Activated T-helper 1 cell treated with anti-CD3 and anti-CD28 coated beads, Interleukin-2, amount 50 U/mL, for 16 hours (primary cell): ENCODE results near the gene TRIP13.
"Not testable (repeated sequence)": the region's sequence is repeated elsewhere in the genome, so short reads cannot be mapped to it uniquely, and the experiment has no call there.

ENCODE experiments used
- DNase-seq, 2 donors: peaks; one replicate each; pipeline ENCODE4 v3.0.0-alpha.2; 2020; ENCODE audit warnings: low read depth in 1 of 2, low spot score in 1 of 2

Gene TRIP13

GRCh38 chr5:892394-893136, at the start of gene TRIP13, which contains the start of gene BRD9:
Gene TRIP13 (plus strand): TSS chr5:892884. CDS start chr5:892999, 115 bp downstream.
Gene BRD9 (minus strand): TSS chr5:892801. CDS start chr5:892657, 144 bp downstream.
- peak; percentile 65 to 79 for DNase-seq

GRCh38 chr5:843371-843770, 49.3 kb upstream of the TRIP13 start:
- DNase-seq, result not testable (repeated sequence)

GRCh38 chr5:843926-844325, 48.8 kb upstream of the TRIP13 start:
- DNase-seq, result not testable (repeated sequence)

GRCh38 chr5:844426-844825, 48.3 kb upstream of the TRIP13 start:
- not testable (repeated sequence) for DNase-seq

- DNase-seq, result not testable (repeated sequence)
Measured at GRCh38 chr5:845031-845675, 47.5 kb upstream of the TRIP13 start.

- not testable (repeated sequence) for DNase-seq
Measured at GRCh38 chr5:845676-846601, 46.7 kb upstream of the TRIP13 start.

- not testable (repeated sequence) for DNase-seq
Measured at GRCh38 chr5:846602-847091, 46.0 kb upstream of the TRIP13 start.

- not testable (repeated sequence) for DNase-seq
Measured at GRCh38 chr5:847212-847611, 45.5 kb upstream of the TRIP13 start.

- DNase-seq, result not testable (repeated sequence)
Measured at GRCh38 chr5:847736-848135, 44.9 kb upstream of the TRIP13 start.

GRCh38 chr5:848671-849111, 44.0 kb upstream of the TRIP13 start:
- no peak for DNase-seq

- no peak for DNase-seq
Measured at GRCh38 chr5:849651-850301, 42.9 kb upstream of the TRIP13 start.

- DNase-seq, result no peak
Measured at GRCh38 chr5:850511-851006, 42.1 kb upstream of the TRIP13 start, which contains the start of gene ZDHHC11. Gene ZDHHC11 (minus strand): TSS chr5:850986. CDS start chr5:850602, 384 bp downstream.

- DNase-seq, result no peak
Measured at GRCh38 chr5:851076-851475, 41.6 kb upstream of the TRIP13 start.

- DNase-seq, result no peak
Measured at GRCh38 chr5:851553-851952, 41.1 kb upstream of the TRIP13 start.

- DNase-seq, result no peak
Measured at GRCh38 chr5:852018-852417, 40.7 kb upstream of the TRIP13 start.

- no peak for DNase-seq
Measured at GRCh38 chr5:852431-853401, 40.0 kb upstream of the TRIP13 start.

GRCh38 chr5:853416-854090, 39.1 kb upstream of the TRIP13 start:
- not testable (repeated sequence) for DNase-seq

GRCh38 chr5:854217-854616, 38.5 kb upstream of the TRIP13 start:
- no peak for DNase-seq
